HG02938 (cell line): Measurements from ENCODE around the gene PAQR4.
"Not testable (repeated sequence)": the region's sequence is repeated elsewhere in the genome, so short reads cannot be mapped to it uniquely, and the experiment has no call there.

Source experiments
- ATAC-seq: cut with Tn5 transposase; IDR thresholded peaks from one replicate; pipeline ENCODE4 v1.9.1; 2021; ENCODE audit warnings: mild to moderate bottlenecking, moderate library complexity; ENCODE audit not compliant: unreplicated experiment

PAQR4 gene

GRCh38 chr16:2942045-2942444 lies 27.1 kb upstream of the PAQR4 start:
- no peak for ATAC-seq

DNA sequence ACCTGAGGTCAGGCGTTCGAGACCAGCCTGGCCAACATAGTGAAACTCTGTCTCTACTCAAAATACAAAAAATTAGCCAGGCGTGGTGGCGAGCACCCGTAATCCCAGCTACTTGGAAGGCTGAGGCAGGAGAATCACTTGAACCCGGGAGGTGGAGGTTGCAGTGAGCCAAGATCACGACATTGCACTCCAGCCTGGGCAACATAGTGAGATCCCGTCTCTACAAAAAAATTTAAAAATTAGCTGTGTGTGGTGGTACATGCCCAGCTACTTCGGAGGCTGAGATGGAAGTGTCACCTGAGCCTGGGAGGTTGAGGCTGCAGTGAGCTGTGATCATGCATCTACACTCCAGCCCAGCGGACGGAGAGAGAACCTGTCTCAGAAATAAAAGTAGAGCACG lies 25.4 kb upstream of the PAQR4 start:
- not testable (repeated sequence) for ATAC-seq

- ATAC-seq = no peak
These were observed 22.5 kb upstream of the PAQR4 start for GRCh38 chr16:2946649-2947048.

- ATAC-seq = no peak
These were observed 20.1 kb upstream of the PAQR4 start for GRCh38 chr16:2948807-2949704.

DNA sequence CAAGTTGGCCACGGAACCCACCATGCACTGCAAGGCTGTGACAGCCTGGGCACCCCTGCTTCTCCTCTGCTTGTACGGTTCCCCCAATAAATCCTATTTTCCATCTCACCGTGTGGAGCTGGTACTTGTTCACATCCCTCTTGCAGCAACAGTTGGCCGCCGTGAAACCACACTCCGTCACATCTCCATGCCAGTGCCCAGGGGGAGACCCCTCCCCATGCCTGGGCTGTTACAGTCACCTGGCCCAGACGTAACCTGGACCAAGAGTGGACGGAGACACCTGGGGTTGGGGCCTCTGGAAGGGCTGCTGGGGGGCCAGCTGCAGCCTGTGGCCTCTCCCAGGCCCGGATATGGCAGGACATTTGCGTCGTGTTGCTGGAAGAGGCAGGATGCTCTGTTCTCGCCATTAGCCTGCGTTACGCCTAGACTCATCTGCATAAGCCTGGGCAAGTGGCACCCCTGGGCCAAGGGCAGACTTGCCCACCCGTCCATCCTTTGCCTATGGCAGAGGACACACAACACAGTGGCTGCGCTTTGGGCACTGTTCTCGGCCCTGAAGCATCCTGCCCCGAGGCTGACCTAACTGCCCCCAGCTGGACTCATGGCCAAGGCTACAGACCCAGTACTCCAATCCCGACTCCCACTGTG lies 19.3 kb upstream of the PAQR4 start:
- ATAC-seq = no peak

GRCh38 chr16:2950353-2950724 lies 18.8 kb upstream of the PAQR4 start:
- ATAC-seq = no peak

DNA sequence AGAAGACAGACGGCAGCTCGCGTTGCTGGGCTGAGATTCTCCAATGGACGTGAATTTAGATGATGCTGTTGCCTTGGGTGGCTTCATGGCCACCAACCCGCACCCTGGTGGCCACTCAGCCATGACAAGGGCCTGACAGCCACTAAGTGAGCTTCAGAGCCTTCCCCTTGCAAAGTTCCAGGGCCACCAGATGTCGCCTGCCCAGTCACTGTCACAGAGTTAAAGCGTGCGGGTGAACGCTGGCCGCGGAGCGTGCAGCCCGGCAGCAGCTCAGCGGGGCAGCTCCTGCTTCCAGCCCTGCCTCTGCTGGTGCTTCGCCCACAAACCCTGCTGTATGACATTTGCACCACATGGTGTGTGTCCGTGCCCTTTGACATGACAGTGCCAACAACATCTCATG lies 18.4 kb upstream of the PAQR4 start:
- no peak for ATAC-seq

GRCh38 chr16:2952679-2953078 lies 16.5 kb upstream of the PAQR4 start:
- no peak for ATAC-seq

- ATAC-seq = no peak
These were observed 15.2 kb upstream of the PAQR4 start for GRCh38 chr16:2953706-2954627.

GRCh38 chr16:2954656-2955381 lies 14.3 kb upstream of the PAQR4 start:
- no peak for ATAC-seq

DNA sequence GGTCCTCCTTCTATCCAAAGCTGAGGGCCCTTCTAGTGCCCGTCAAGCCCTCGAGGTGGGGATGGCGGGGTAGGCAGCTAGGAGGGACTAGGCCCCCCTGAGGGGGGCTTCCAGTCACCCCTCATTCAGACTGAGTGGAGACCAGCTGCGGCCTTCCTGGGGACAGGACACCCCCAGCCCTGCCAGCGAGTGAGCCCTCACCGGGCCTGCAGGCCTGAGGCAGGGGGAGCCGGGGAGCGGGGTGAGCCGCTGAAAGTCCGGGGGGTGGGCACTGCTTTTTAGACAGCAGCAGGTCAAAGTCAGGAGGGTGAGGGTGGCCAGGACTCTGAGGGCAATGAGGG lies 13.7 kb upstream of the PAQR4 start:
- ATAC-seq = no peak

DNA sequence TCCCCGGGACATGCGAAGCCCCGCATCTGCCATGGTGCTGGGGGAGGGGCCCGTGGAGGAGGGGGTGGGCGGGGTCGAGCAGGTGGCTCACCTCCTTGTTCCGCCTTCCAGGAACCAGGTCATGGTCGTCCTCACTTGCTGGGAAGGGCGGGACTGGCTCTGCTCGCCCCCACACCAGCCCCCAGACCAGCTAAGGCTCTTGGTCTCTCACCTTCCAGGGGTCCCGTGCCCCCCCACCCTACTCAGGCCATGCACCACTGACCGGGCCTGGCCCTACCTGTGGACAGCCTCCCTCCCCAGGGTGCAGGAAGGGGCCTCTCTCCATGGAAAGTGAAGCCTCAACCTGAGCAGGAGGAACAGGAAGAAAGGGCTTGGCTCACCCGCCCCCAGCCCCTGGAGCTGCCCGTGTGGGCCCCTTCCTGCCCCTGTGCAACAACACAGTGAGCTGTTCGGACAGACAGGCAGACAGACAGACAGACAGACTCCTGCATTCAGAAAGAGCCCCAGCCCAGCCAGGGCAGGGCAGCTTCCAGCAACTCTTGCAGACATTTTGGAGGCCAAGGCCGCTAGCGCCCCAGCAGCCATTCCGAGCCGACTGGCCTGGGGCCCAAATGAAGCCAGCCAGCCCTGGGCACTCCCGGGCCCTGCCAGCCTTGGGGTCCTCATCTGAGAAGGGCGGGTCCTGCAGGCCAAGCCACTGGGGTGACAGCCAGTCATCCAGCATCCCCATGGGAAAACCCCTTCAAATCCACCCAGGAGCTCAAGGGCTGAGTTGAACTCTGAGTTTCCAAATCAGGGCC lies 13.2 kb upstream of the PAQR4 start:
- no peak for ATAC-seq

- no peak for ATAC-seq
These were observed 12.6 kb upstream of the PAQR4 start for GRCh38 chr16:2956579-2956956.

DNA sequence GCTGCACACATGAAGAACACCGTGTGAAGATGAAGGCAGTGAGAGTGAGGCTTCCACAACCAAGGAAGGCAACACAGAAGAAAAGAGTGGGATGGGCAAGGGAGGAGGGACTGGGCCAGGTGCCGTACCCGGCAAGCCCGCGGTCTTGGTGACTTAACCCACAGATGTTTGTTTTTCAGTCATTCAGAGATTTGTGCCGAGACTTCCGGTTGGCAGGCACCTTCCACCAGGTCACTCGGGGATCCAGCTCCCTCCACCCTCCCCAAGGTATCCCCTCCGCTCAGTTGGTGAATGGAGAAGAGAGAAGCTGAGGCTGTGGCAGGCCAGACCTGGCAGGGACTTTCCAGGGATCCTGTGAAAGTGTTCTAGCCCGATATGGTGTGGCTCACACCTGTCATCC lies 9.9 kb upstream of the PAQR4 start:
- no peak for ATAC-seq

DNA sequence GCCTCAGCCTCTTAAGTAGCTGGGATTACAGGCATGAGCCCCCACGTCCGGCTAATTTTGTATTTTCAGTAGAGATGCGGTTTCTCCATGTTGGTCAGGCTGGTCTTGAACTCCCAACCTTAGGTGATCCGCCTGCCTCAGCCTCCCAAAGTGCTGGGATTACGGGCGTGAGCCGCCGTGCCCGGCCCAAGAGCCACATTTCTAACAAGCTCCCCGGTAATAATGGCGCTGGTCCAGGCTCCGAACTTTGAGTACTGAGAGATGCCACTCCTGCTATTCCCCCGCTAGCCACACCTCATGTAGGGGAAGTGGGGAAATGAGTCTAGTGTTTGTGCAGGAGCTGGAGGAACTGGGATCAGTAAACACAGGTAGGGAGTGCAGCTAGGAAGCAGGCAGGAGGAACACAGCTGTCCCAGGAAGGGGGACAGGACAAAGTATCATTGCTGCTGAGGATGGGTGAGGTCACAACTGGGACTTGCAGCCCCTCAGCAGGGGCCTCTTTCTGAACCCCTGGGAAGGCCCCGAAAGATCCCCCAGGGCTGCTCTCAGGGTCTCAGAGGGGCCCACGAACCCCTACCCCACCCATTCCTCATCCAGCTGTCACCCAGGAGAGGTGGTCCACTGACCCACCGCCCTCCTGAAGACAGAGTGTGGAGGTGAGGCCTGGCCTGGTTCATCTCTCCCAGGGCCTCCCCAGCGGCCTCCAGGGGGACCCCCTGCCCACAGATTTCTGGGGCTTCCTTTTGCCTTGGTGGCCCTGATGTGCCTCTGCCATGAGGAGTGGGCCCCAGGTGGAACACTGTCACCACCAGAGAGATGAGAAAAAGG lies 8.8 kb upstream of the PAQR4 start:
- no peak for ATAC-seq

- no peak for ATAC-seq
These were observed 6.6 kb upstream of the PAQR4 start for GRCh38 chr16:2962334-2963073.

- no peak for ATAC-seq
These were observed 6.0 kb upstream of the PAQR4 start for GRCh38 chr16:2963074-2963722.
